ENCODE results near the gene OGDHL. TPM values are rescaled to one million over a fixed set of nuclear protein-coding genes. Genes with fewer than 3 reads are reported as not detected.

The OGDHL gene
- total RNA-seq, 1 donor from 2014 or later, result 0.20 TPM

DNA sequence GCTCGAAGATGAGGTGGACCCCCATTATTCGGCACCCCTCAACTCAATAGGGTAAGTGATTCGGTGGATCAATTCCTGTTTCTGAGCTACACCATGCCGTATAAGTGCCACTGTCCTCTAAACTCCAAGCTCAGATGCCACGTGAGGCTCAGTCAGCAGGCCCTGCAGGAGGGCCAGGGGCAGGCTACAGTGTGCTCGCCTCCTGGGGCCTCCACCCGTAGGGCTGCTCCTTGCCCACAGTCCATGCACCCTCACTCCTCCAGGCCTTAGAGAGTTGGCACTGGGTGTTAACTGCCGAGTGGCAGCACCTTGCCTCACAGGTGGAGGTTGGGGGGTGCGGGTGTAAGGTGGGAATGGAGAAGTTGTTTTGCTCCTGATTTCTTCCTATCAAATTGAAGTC, 70.5 kb downstream of the OGDHL start:
- intact Hi-C loops (cut with micrococcal nuclease), result no loop called here

DNA sequence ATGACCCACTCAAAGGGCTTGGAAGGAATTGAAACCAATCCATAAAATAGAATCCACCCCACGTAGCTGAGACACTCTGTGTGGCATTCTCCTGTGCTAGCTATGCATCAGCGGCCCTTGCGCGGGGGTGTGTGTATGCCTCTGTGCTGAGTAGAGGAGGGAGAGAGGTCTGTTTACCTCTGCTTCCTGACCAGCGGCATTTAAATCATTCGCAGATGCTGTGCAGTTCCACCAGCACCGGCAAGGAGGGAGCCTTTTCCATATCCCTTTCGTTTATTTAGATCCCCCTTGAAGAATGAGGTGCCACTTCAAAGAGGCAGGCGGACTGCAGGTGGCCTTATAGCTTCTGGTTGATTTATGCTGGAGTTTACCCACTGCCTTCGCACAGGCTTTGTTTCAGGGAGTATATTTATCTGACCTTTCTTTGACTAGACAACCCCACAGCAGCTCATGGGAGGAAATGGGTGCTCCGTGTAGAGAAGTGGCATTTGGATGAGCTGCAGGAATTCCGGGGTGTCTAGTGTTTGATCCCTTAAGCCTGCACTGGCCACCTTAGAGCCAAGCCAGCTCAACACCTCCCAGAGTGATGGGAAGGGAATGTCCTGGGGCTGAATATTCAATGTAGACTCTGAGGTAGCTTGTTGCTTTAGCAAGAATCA, 71.3 kb downstream of the OGDHL start:
- intact Hi-C loops (cut with micrococcal nuclease), result no loop called here

DNA sequence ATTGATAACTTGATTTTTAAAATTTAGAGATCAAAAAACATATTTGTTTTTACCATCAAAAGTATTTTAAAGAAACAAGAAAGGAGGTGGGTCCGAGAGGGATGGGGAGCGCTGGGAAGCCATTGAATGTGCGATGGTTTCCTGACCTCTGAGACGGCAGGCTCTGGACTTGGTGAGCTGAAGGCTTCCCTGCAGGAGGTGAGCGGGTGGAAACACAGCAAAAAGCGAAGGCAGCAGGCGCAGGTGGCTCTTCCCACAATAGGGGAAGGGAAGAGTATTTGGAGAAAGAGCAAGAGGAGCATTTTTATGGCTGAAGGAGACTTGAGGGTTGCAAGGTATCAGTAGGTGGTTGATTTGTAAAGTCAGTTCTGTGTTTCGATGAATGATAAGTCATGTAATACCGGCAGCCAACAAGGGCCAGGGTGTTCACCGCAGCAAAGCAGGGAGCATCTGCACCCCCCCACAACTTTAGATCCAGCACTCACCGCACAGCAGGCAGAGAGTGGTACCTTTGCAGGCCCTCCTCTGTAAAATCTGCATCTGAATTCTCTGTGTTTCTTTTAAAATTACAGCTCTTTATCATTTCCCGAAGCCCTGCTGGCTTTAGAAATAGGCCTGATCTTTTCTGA, 72.1 kb downstream of the OGDHL start:
- intact Hi-C loops (cut with micrococcal nuclease), result no loop called here

DNA sequence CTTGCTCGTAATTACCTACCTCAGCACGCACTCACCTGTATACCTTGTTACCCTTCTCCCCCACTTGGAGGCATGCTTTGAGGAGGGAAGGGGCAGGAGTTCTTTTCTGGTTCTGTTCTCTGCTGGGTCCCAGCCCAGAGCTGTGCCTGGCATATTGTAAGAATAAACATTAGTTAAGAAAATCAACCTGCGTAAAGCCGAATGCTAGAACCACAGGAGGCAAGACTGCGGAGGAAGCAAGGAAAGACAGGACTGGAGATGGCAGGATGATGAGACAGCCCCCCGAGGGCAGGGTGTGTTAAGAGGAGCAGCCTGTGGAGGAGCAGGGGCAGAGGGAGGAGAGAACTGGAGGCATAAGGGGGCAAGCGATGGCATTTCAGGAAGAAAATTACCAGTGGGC, 73.2 kb downstream of the OGDHL start:
- intact Hi-C loops (cut with micrococcal nuclease), result no loop called here

DNA sequence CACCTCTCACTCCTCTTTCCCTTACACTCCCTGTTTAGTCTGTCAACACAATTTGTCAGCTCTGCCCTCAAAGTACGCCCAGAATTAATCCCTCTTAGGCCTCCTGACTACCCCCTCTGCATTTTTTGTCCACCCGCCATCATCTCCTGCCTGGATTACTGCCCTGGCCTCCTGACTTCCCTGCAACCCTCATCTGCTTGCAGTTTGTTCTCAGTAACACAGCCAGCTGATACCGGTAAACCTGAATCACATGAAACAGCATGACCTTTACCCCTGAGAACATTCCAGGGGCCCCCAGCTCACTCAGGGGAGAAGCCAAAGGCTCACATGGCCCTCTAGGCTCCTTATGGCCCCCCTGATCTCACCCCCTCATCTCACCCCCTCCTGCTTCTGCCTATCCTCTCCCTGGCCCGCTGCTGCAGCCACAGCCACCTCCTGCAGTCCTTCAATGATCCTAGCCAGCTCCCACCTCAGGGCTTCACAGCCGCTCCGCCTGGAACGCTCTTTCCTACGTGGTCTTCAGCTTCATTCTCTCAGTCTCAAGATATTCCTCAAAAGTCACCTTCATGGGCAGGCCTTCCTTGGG, 73.8 kb downstream of the OGDHL start:
- intact Hi-C loops (cut with micrococcal nuclease), result no loop called here

DNA sequence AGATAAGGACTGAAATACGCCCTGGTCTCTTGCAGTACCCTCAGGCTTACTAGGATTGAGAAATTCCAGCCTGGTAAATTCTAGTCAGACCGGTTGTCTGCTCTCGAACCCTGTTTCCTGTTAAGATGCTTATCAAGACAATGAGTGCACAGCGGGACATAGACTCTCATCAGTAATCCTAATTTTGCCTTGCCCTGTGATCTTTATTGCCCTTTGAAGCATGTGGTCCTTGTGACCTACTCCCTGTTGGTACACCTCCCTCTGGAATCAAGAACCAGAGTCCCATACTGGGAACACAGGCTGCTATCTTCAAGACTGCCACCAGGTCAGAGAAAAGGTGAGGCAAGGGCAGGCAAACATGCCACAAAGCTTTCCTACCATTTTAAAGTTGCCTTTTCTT, 75.5 kb downstream of the OGDHL start:
- intact Hi-C loops (cut with micrococcal nuclease), result no loop called here

Other genes starting within 250 kb of the OGDHL start
- gene ERCC6, start 223.2 kb downstream of the OGDHL start, total RNA-seq, result 32.7 and 35.1 TPM in 2 replicates
- not detected in 2 replicates for gene SLC18A3, start 152.0 kb downstream of the OGDHL start, total RNA-seq
- gene CHAT, start 148.3 kb downstream of the OGDHL start, total RNA-seq, result 0.14 TPM in 1 of 2 replicates, not detected in the other
- not detected in 2 replicates for gene C10orf53, start 82.7 kb downstream of the OGDHL start, total RNA-seq
- gene PARG, start 179.7 kb upstream of the OGDHL start, total RNA-seq, result 28.6 and 30.1 TPM in 2 replicates
- 20.5 and 21.9 TPM in 2 replicates for gene TIMM23B, start 179.7 kb upstream of the OGDHL start, total RNA-seq
- 20.7 and 21.5 TPM in 2 replicates for gene AGAP6, start 226.1 kb upstream of the OGDHL start, total RNA-seq

Measured in T-helper 2 cell treated with Interferon-gamma antibody and Interleukin-4, amounts not matched to agents 100 ng/mL and 5 ng/mL, for 36 hours (primary cell).